ENCODE measurements around the gene LHX4.

LHX4 gene

DNA sequence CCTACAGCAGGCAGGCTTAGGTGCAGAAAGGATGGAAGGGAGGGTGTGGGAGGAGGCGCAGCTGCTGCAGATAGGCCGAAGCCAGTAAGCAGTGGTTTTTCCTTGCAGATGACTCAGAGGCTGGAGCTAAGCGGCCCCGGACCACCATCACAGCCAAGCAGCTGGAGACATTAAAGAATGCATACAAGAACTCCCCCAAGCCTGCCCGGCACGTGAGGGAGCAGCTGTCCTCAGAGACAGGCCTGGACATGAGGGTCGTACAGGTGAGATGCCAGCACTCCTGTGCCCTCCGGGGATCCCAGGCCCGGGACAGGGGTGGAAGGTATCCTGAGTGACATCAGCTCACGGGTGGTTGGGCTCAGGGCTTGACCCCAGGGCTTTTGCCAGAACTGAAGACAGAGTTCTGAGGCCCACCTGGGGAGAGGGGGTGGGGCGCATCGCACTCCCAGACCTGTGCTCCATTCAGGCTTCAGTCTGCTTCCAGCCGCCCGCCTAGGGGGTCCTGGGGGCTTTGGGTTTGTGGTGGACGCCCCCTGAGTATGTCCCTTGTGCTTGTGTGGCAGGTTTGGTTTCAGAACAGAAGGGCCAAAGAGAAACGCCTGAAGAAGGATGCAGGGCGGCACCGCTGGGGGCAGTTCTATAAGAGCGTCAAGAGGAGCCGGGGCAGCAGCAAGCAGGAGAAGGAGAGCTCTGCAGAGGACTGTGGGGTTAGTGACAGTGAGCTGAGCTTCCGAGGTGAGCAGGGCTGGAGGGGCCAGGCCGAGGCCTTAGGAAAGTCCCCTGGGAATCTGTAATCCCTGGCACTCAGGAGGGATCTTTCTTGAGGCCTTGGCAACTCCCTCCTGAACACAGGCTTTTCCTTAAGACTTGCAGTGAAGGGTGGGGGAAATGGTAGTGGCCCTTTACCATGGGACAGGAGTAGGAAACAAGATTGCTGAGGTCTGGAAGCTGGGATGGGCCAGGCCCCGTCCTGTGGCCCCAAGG, 41.5 kb downstream of the LHX4 start:
- peak; percentile 8 for DNase-seq (ENCODE audit: low spot score)

DNA sequence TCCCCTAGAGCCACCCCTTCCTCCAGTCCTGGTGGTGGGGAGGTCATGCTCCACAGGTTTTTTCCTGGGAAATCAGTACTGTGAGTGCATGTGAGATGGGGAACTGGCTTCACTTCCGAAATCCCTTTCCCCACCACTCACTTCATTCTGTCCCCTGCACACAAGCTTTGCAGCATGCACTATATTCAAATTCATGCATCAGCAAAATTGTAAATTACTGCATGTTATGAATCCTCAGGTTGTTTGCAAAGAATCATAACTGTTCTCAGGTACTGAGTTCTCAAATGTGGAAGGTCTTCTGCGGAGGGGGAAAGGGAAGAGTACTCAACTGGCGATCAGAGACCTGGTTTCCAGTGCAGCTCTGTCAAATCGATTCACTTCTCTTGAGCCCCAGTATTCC, 42.3 kb downstream of the LHX4 start:
- DNase-seq (ENCODE audit: low spot score) = no peak

DNA sequence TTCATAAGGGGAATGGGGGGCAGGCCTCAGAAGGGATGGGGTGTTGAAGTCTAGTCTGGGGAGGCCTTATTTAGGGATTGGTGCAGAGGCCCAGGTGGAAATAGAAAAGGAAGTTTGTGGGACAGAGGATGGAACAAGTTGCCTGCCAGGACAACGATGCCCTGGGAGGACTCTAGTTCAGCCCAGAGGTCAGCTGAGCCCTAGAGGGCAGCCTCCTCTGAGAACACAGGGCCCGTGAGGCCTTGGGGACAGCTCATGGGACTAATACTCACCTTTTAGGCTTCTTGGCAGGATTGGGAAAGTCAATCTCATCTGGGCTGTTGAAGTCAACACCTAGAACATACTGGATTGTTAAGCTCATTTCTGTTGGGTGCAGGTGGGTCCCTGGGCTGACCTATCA, 43.0 kb downstream of the LHX4 start:
- no peak for DNase-seq (ENCODE audit: low spot score)

DNA sequence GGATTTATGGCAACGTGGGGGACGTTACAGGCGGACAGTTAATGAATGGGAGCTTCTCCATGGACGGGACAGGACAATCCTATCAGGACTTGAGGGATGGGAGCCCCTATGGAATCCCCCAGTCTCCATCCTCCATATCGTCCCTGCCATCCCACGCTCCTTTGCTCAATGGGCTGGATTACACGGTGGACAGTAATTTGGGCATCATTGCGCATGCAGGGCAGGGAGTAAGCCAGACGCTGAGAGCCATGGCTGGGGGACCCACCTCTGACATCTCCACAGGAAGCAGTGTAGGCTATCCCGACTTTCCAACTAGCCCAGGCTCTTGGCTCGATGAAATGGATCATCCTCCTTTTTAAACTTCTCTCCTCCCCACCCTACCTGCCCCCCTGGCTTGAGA, 44.2 kb downstream of the LHX4 start:
- no peak for DNase-seq (ENCODE audit: low spot score)

DNA sequence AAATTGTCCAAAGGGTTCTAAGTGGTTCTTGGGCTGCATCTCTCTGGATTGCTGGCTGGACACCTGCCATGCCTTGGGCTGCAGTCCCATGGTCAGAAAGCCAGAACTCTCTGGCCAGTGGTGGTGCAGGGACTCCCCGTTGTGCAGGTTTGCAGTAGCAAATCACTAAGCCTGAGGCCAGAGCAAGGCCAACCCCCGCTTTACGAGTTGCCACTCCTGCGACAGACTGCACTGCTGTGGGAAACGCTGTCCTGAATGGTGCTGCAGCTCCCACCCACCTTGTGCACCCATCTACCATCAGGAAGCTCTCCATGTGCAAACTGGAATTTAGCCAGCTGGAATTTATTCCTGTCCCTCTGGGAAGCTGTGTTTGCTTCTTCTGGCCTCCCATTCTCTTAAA, 45.7 kb downstream of the LHX4 start:
- DNase-seq (ENCODE audit: low spot score) = no peak

DNA sequence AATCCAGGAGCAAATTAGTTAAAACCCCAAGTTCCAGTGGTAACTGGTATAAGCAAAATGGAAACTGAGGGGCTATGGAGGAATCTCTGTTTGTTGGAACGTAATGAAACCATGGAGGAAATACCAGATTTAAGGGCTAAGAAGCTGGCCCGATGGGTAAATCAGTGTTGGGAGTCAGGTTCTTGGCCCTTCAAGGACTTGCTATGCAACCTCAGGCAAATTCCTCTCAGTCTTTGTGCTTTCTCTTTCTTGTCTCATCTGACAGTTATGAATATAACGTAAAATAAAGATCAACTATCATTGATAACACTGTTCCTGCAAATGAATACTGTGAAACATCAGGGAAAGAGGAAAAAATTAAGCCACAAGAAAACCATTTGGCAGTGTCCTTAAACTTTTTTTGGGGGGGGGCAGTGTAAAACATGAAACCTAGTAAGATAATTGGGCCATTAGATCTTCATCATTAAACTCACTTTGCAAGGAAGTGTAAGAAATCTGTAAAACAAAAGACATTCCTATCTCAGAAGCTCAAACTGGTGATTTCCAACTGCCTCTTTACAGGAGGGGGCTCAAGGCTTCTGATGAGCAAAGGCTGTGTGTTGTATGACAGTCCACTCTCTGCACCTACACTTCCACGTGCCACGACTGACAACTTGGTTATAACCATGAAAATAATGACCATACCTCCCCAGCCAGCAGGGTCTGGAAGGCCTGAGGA, 47.6 kb downstream of the LHX4 start:
- DNase-seq (ENCODE audit: low spot score) = no peak

DNA sequence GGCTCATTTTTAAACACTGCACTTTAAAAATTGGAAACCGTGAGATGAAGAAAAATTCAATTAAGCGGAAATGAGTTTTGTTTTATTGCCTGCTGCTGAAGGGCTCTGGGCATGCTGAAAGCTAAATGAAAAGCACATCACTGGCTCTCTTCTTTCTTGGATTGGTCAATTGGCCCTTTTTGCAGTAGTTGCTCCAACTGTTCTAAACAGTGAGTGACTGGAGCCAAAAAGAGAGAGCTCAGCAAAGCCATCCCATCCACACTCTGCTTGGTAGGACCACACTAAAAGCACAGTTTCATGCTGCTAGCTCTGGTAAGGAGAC, 48.1 kb downstream of the LHX4 start:
- no peak for DNase-seq (ENCODE audit: low spot score)

DNA sequence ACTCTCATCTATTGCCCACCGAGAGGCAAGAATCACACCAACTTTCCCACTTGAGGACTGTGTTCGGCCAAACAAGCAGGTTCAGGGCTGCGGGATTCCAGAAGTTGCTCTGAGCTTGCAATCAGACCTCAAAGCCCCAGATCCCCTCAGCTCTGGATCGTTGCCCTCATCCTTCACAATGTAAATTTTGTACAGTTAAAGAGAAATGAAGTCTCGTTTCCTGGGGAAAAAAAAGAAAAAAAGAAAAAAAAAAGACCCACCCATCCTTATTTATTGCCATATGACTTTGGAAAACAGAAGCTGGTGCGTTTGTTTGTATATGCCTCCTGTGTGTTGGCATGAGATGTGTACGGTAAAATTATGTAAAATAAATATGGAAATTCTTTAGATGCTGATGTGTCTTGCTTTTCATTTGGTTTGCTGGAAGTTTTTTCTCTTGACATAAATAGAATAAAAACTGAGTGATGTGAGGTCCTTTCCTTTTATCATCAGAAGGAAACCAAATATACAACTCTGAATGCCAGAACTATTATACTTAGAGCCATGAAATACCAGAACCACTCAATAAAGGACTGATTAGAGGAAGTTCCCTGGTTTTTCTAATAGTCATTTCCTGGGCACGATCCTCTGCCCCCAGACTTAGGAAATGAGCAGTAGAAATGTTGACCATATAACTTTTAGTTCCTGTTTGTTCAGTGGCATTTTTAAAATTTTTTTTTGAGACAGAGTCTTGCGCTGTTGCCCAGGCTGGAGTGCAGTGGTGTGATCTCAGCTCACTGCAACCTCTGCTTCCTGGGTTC, 48.7 kb downstream of the LHX4 start:
- DNase-seq (ENCODE audit: low spot score) = no peak

DNA sequence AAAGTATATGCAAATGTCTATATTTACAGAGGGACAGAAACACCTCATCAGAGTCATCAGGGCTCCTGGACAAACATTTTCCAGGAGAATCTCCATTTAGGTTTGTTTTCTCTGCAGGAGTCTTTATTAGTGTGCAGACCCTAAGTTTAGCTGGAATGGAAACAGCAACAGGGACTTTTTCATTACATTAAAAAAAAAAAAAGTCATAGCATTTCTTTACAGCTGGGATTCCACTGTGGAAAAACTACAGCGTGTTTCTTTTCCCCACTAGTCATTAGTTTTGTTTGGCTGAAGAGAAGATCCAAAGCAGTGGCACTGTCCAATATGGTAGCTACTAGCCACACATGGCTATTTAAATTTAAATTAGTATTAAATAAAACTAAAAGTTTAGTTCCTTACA, 49.6 kb downstream of the LHX4 start:
- no peak for DNase-seq (ENCODE audit: low spot score)

DNA sequence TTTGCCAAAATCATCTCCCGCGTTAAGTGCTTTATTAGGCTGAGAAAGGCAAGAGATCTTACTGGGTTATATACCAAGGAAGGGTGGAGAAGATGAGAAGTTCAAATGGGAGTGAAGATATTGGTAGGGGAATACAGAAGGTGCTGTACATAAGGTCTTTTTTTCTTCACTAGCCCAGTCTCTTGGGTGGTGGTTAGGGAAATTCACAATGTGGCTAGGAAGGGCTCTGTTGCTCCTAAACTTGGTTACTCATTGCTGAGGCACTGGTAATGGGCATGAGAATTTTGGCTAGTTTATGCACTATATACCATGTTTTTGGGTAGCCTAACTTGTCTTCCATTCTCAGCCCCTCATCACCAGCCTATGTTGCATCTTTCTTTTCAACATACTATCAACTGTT, 50.6 kb downstream of the LHX4 start:
- DNase-seq (ENCODE audit: low spot score) = no peak

DNA sequence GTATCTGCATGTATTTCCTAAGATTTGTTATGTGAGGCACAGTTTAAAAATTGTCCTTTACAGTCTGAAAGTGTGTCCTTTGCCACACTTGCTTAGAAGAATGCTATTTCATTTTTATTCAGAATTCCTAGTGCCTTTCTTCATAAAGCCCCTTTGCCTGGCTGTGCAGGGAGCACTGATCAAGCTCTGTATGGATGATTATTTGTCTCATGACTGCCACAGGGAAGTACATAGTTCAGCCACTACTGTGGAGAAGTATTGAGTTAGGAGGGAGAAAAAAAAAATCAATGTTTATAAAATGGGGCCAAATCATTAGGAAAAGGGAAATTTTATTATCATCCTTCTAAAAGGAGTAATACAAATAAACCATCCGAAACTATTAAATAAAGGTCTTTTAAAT, 51.4 kb downstream of the LHX4 start:
- no peak for DNase-seq (ENCODE audit: low spot score)

DNA sequence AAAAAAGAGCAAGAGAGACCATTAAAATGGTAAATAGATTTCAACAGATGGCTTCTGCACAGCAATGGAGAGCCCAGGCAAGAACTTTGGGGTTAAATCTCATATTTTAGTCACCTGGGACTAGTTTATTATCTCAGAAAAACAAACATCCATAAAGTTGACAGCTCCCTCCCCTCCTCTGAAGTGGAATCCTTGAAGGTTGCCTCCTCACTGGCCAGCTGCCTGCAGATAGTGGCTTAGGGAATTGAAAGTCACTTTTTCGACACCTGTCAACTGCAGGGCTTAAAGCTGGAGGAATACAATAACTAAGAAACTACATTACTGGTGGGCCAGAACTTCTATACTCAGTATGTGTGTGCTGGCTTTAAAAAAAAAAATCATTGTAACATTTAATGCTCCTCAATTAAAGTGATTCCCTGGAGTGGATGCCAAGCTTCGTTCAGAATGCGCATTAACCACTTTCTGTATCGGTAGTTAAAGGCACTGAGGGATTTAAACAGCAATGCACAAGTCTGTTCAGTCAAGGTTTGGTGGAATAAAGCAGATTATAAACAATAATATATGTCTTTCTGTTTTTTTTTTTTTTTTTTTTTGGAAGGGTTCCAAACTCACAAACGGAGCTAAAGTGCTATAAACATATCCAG, 52.5 kb downstream of the LHX4 start:
- no peak for DNase-seq (ENCODE audit: low spot score)

DNA sequence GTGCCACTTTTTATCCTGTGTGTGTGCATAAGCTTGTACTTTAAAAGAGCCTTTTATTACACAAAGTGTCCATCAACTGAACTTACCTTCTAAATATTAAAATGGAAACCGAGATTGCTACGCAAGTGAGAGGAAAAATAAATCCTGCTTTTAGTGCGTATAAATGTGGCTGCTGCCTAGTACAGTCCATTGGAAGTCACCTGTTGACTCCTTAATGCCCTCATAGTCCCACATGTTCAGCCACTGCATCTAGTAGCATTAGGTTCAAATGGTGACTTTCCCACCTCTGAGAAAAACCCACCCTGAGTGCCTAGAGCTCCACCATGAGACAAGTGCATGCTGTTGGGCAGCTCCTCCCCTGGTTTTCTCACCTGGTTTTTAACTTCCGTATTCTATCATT, 53.0 kb downstream of the LHX4 start:
- no peak for DNase-seq (ENCODE audit: low spot score)

DNA sequence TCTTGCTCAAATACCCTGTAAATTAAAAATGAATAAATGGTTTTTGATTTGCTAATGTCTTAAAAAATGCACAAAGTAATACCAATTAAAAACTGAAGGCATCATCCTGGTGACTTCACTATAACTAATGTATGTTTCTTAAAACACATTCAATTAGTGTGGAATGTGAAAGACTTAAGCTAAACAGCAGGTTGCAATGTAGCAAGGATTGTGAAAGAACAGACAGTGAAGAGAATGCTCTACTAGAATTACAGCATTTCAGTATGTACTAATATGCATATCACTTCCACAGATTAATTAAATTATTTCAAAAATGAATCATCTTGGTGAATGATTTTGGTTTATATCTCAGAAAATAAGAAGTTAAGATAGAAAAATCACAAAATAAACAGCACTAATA, 56.4 kb downstream of the LHX4 start:
- DNase-seq (ENCODE audit: low spot score) = no peak

DNA sequence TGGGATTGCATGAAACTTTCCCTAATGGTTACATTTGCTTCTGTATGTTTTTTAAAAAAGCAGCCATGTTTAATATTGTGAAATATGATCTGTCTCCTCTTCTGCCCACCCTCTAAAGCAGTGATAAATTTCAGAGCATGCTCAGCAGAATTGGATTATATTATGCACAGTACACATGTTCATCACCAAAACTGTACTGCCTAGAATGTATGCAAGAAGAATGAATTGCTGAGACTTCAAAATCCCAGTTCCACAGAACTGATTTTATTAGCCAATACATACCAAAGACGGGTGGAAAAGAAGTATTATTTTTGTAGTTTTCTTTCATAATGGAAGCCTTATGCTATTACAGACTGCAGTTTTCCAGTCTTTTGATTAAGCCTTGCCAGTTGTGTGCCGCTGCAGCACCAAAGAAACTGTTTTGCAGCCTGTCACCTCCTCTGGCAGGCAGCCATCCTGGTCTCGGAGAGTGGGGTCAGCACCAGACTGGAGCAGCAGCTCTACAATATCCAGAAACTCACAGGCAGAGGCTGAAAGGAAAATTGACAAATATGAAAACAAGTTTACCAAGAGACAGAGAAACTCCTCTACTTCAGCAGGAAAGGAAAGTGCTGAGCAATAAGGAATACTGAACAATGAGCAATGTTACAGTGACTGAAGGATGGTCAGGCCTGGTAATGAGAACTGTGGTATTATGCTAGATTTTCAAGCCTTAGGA, 58.1 kb downstream of the LHX4 start:
- DNase-seq (ENCODE audit: low spot score) = no peak

DNA sequence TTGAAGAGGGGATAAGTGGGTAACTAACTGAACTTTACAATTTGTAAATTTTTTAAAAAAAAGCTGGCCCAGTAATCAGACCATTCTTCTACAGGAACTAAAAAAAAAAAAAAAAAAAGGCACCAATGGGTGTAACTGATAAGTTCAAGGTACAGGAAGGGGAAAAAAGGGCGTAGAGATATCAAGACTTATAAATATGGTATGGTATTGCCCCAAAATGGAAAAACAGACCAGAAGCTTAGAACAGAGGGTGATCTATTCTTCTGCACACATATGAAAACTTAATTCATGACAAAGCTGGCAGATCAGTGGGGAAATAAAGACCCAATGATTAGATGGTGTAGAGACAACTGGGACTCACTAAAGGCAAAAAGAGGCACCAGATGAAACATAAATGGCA, 58.9 kb downstream of the LHX4 start:
- DNase-seq (ENCODE audit: low spot score) = no peak

DNA sequence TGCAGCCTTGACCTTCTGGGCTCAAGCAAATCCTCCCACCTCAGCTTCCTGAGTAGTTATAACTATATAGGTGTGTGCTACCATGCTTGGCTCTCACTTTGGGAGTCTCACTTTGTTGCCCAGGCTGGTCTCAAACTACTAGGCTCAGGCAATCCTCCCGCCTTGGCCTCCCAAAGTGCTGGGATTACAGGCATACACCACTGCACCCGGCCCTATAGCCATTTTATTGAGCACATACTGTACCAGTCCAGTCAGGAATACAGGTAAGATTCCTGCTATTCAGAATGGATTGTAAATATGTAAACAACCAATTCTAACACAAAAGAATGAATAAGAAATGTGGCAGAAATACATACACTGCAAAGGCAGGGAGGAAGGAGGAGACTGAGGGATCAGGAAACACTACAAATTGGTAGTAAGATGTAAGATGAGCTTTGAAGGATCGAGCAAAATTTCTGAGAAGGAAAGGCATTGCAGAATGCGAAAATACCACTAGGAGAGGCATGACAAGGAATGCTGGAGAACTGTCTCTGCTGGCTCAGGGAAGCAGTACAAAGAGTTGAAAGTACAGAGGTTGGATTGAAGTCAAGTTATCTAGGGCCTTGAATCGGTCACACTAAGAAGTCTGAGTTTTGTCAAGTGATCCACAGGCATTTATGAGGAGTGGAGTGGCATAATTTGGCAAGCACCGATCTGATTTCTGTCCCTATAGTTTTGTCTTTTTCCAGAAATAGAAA, 60.4 kb downstream of the LHX4 start:
- DNase-seq (ENCODE audit: low spot score) = no peak

DNA sequence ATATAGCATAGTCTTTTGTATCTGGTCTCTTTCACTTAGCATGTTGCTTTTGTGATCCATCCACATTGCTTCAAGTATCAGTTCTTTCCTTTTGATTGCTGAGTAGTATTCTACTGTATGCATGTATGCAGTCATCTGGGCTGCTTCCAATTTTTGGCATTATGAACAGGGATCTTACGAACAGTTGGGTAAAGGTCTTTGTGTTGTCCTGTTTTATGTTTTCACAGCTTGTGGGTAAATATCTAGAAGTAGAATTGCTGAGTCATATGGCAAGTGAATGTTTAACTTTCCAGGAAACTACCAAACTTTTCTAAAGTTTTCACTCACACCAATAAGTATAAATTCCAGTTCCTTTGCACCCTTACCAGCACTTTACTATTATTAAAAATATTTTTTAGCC, 60.9 kb downstream of the LHX4 start:
- DNase-seq (ENCODE audit: low spot score) = peak; percentile 53

DNA sequence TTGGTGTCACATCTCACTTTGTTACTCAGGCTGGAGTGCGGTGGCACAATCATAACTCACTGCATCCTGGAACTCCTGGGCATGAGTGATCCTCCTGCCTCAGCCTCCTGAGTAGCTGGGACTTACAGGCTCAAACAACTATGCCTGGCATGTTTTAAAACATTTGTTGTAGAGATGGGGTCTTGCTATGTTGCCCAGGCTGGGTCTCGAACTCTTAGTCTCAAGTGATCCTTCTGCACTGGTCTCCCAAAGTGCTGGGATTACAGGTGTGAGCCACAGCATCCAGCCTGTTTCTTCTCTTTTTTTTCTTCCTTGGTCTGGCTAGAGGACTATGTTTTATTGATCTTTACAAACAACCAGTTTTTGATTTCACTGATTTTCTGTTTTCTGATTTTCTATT, 64.6 kb downstream of the LHX4 start:
- DNase-seq (ENCODE audit: low spot score) = no peak

DNA sequence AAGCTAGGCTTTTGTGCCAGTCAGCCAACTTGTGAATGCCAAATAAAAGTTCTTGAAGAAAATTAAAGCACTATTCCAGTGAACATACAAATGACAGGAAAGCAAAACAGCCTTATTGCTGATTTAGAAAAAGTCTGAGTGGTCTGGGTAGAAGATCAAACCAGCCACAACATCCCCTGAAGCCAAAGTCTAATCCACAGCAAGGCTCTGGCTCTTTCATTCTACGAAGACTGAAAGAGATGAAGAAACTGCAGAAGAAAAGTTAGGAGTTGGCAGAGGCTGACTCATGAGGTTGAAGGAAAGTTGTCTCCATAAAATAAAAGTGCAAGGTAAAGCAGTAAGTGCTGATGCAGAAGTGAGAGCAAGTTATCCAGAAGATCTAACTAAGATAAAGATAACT, 65.9 kb downstream of the LHX4 start:
- DNase-seq (ENCODE audit: low spot score) = no peak
